Choroid plexus epithelial cell (primary cell): Measurements from ENCODE around the gene CFAP99.

Source experiments
- DNase-seq: peaks from one replicate; pipeline ENCODE4 v3.0.0-alpha.2; 2010; ENCODE audit warnings: low read depth
- H3K4me3 ChIP-seq: 2 replicates; pipeline ENCODE4 v1.5.1; 2011; ENCODE audit warnings: low read depth, mild to moderate bottlenecking, control low read depth, low read length, moderate library complexity
- TF ChIP-seq, protein P1 (sequence below): conservative IDR thresholded peaks from 2 replicates; pipeline ENCODE4 v1.5.1; 2011; ENCODE audit warnings: low read depth, mild to moderate bottlenecking, control low read depth, inconsistent platforms, low read length, moderate library complexity

Gene CFAP99

DNA sequence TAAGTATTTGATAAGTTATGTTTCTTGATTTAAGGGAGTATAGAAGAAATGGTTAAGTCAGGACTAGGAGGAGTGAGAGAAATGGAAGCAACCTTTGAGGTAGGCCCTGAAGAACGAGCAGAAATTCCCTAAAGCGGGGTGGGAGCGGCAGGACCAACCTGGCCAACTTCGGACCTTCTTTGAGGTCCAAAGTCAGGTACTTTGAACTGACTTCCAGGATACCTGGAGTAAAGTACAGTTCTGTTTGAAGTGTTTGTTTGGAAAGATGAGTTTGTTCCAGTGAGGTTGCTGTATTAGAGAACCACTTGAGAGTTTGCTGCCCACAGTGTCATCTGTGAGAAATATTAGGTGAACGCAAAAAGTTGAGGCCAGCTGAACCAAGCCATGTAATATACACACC, 61.9 kb downstream of the CFAP99 start:
- TF ChIP-seq, protein P1, sequence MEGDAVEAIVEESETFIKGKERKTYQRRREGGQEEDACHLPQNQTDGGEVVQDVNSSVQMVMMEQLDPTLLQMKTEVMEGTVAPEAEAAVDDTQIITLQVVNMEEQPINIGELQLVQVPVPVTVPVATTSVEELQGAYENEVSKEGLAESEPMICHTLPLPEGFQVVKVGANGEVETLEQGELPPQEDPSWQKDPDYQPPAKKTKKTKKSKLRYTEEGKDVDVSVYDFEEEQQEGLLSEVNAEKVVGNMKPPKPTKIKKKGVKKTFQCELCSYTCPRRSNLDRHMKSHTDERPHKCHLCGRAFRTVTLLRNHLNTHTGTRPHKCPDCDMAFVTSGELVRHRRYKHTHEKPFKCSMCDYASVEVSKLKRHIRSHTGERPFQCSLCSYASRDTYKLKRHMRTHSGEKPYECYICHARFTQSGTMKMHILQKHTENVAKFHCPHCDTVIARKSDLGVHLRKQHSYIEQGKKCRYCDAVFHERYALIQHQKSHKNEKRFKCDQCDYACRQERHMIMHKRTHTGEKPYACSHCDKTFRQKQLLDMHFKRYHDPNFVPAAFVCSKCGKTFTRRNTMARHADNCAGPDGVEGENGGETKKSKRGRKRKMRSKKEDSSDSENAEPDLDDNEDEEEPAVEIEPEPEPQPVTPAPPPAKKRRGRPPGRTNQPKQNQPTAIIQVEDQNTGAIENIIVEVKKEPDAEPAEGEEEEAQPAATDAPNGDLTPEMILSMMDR: no peak
- H3K4me3 ChIP-seq: no peak overlapping the region
- no peak for DNase-seq

DNA sequence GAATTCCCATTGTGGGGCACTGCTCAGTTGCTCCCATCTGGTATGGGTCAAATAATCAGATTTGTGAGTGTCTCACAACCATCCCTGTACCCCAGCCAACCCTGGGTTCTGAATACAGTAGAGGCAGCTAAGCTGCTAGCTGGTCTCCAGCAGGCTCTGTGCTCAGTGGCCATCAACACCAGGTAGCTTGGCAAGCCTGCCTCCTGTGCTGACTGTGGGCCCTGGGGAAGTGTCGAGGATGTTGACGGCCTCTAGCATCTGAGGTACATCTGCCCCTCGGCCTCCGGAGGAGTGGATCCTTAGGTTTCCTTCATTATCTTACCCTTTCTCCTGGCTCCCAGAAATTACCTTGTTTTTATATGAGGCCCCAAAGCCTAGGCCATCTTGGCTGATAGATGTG, 63.4 kb downstream of the CFAP99 start:
- DNase-seq: no peak
- TF ChIP-seq, protein P1: no peak
- H3K4me3 ChIP-seq: no peak overlapping the region

DNA sequence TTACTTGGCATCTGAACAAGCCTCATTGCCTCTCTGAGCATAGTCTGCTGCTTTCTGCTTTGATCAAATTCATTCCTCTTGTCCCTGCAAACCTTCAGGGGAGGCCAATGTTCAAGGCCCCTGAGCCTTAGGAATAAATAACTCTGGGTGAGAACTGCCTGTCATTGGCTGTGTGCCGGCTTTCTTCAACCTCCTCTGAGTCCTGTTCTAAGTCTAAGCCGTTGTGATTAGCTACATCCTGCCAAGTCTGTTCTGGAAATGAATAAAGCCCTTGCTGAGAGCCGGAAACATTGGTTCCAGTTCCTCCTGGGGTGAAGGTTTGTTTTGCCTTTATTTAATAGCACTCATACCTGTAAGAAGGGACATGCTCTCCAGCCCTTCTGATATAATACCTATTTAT, 63.9 kb downstream of the CFAP99 start:
- no peak overlapping the region for H3K4me3 ChIP-seq
- TF ChIP-seq, protein P1: no peak
- DNase-seq: peak; percentile 83

DNA sequence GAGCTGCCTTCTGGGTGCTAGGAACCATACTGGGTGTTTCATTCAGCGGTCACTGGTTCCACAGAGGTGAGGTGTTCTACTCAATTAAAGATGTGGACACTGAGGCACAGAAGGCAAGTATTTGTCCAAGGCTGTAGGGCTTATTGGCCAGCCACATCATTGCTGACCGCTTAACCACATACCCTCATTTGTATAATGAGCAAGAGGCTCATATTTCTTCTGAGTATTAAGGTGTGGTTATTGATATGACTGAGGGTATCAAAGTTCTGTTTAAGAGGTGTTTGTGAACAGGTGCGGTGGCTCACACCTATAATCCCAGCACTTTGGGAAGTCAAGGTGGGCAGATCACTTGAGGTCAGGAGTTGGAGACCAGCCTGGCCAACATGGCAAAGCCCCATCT, 64.5 kb downstream of the CFAP99 start:
- no peak overlapping the region for H3K4me3 ChIP-seq
- TF ChIP-seq, protein P1: no peak
- DNase-seq: no peak

DNA sequence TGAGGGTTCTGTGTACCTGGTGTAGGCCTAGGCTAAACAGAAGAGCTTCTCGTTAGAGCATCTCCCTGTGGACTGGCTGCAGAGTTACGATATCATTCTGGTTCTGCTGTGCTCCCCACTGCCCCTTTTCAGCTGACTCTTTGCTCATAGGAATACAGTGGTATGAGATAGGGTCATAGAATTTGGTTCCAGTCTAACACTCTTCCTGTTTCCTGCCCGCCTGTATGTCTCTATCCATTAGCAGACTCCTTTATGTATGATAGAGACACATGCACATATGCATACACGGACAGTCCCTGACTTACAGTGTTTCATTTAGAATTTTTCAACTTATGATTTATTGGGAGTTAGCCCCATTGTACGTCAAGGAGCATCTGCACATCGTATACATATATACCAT, 65.4 kb downstream of the CFAP99 start:
- TF ChIP-seq, protein P1: no peak
- no peak overlapping the region for H3K4me3 ChIP-seq
- no peak for DNase-seq

DNA sequence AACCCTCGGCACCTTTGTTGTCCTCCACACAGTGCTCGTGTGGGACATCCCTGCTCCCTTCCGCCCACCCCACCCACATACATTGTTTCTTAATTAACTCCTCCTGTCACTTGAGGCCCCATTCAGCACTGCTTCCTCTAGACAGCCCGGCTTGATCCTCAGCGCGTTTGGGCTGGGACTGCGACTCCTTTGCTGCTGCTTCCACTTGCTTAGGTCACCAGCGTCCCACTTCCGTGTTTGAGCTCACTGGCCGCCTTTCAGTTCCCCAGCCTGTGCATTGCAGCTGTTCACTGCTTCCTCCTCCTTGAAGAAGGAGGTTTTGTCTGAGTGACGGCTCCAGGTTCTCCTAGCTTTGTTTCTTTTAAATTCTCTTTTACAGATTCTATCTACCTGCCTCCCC, 66.2 kb downstream of the CFAP99 start:
- peak; percentile 55 for DNase-seq
- no peak overlapping the region for H3K4me3 ChIP-seq

DNA sequence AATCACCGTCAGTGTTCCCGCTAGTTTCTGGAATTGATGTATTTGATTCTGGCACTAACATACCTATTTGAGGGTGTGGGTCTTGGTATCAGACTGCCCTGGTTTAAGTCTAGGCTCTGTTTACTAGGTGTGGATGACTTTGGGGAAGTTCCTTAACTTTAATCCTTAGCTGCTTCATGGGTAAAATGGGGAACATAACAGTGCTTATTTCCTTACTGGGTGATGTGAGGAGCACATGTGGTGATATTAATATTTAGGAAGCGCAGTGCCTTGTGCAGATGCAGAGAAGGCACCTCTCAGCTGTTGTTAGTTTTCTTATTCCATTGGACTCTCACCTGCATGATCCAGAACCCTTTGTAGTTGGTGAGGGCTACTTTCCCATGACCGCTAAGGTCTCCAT, 67.2 kb downstream of the CFAP99 start:
- no peak for DNase-seq
- no peak overlapping the region for H3K4me3 ChIP-seq
- TF ChIP-seq, protein P1: no peak

More for the DNA sequence above, 66.2 kb downstream of the CFAP99 start:
- TF ChIP-seq, protein P1: no peak
